GM12891 (cell line): ENCODE measurements around the gene AHRR.

Source experiments
- POLR2A ChIP-seq: IDR thresholded peaks from 2 replicates; pipeline ENCODE4 v1.6.1; 2011; ENCODE audit warnings: low read depth, low read length, control low read depth
- POLR2AphosphoS5 ChIP-seq: IDR thresholded peaks from 2 replicates; pipeline ENCODE4 v1.6.1; 2011; ENCODE audit warnings: low read depth, low read length, control low read depth
- SPI1 ChIP-seq: IDR thresholded peaks from 2 replicates; pipeline ENCODE4 v1.6.1; 2011; ENCODE audit warnings: low read depth, low read length, control low read depth
- TAF1 ChIP-seq: IDR thresholded peaks from 2 replicates; pipeline ENCODE4 v1.6.1; 2011; ENCODE audit warnings: low read depth, low read length, control low read depth

DNA sequence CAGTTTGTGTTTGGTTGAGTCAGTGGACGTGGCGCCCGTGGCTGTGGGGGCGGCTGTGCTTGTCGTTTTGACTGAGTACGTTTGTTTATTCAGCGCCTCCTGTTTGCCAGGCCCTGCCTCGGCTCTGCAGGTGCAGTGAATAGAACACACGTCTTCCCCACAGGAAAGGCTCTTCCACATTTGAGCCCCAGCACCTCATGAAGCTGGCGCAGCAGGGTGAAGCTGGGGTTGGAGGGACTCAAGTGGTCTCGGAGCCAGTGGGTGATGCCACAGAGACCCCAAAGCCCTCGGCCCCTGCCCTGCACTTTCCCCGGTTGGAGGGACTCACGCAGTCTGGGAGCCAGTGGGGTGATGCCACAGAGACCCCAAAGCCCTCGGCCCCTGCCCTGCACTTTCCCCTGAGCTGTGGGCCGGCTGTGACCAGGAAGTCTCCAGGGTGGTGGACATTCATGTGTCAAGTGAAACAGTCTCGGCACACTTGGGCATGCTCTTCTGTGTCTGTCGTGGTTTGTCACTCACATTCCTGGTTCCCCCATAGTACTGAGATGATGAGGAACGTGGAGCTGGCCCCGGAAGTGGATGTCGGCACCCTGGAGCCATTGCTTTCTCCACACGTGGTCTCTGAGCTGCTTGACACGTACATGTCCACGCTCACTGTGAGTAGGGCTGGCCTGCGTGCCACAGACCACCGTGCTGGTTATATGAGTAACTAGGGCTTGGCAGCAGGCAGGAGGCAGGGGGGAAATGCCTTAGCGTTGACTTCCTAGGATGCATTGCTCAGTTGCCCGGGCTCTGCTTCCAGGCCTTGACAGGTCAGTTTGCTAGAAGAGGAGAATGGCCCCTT is 135.1 kb downstream of the AHRR start:
- TF ChIP-seq TAF1, result no peak
- TF ChIP-seq POLR2A, result no peak
- TF ChIP-seq POLR2AphosphoS5, result no peak
- TF ChIP-seq SPI1, result no peak
